NCI-H2196 (cell line): ENCODE data around the gene ARHGAP18.
A peak's percentile ranks its signal among the peaks of the same experiment; 100 is the strongest.

Experiments
- DNase-seq: peaks from one replicate; lab custom pipeline; 2025; ENCODE audit not compliant: unreplicated experiment; lab: John Stamatoyannopoulos, UW

The ARHGAP18 gene

GRCh38 chr6:129623008-129623732 is 86.8 kb downstream of the ARHGAP18 start:
- DNase-seq, result no peak

- no peak for DNase-seq
Measured at GRCh38 chr6:129621252-129621651, 88.7 kb downstream of the ARHGAP18 start.

- DNase-seq, result no peak
Measured at GRCh38 chr6:129620234-129620610, 89.8 kb downstream of the ARHGAP18 start.

GRCh38 chr6:129619579-129620233 is 90.3 kb downstream of the ARHGAP18 start:
- no peak for DNase-seq

- no peak for DNase-seq
Measured at GRCh38 chr6:129617986-129618385, 92.0 kb downstream of the ARHGAP18 start.

GRCh38 chr6:129615496-129615895 is 94.5 kb downstream of the ARHGAP18 start:
- no peak for DNase-seq

- no peak for DNase-seq
Measured at GRCh38 chr6:129615020-129615419, 95.0 kb downstream of the ARHGAP18 start.

GRCh38 chr6:129614464-129614863 is 95.5 kb downstream of the ARHGAP18 start:
- DNase-seq, result no peak

- no peak for DNase-seq
Measured at GRCh38 chr6:129612440-129612839, 97.5 kb downstream of the ARHGAP18 start.

- DNase-seq, result no peak
Measured at GRCh38 chr6:129609635-129610034, 100.3 kb downstream of the ARHGAP18 start.

GRCh38 chr6:129608886-129609537 is 101.0 kb downstream of the ARHGAP18 start:
- no peak for DNase-seq

GRCh38 chr6:129607581-129608186 is 102.3 kb downstream of the ARHGAP18 start:
- DNase-seq, result no peak

- DNase-seq, result no peak
Measured at GRCh38 chr6:129606664-129607063, 103.3 kb downstream of the ARHGAP18 start.

- DNase-seq, result no peak
Measured at GRCh38 chr6:129605967-129606366, 104.0 kb downstream of the ARHGAP18 start.

- DNase-seq, result no peak
Measured at GRCh38 chr6:129605095-129605494, 104.9 kb downstream of the ARHGAP18 start.

- no peak for DNase-seq
Measured at GRCh38 chr6:129604321-129604720, 105.7 kb downstream of the ARHGAP18 start.

- DNase-seq, result no peak
Measured at GRCh38 chr6:129603741-129604140, 106.2 kb downstream of the ARHGAP18 start.

GRCh38 chr6:129601323-129601722 is 108.7 kb downstream of the ARHGAP18 start:
- DNase-seq, result no peak

- DNase-seq, result no peak
Measured at GRCh38 chr6:129599467-129599866, 110.5 kb downstream of the ARHGAP18 start.

- DNase-seq, result peak; percentile 51
Measured at GRCh38 chr6:129598244-129599187, 111.5 kb downstream of the ARHGAP18 start.
